K562 (cell line): ENCODE measurements around the gene SCYGR8. TPM values are rescaled to one million over a fixed set of nuclear protein-coding genes. Genes with fewer than 3 reads are reported as not detected.

Experiments
- ATAC-seq: fragments of 200-7000 bp; cut with Tn5 transposase; 3 replicates; pipeline ENCODE4 v1.9.1; 2020; ENCODE audit warnings: moderate library complexity
- BruUV-seq: library from RNA; stranded (reverse); fragments of 400-500 nt; replicated peaks from 2 replicates; lab custom pipeline; 2021; lab: Mats Ljungman, UMichigan
- CTCF ChIA-PET: fragments of 300-600 bp; formaldehyde crosslinking; extraction: SDS; loops from one replicate; lab custom pipeline; 2021; ENCODE audit warnings: low intra/inter-chr PET ratio; lab: Yijun Ruan, JAX
- POLR2A ChIA-PET: fragments of 300-600, 350-650 bp; sonication (Branson Sonifier 250); formaldehyde crosslinking; extraction: SDS; loops from one replicate; lab custom pipeline; 2021; ENCODE audit warnings: antibody characterized with exemption, inconsistent platforms; lab: Yijun Ruan, JAX
- DNase-seq, 4 experiments: peaks; one replicate each; pipeline versions ENCODE4 v3.0.0 to v3.0.0-alpha.2; 2011 to 2018; ENCODE audit warnings: low spot score in 3 of 4, mixed read lengths in 3 of 4; ENCODE audit errors: extremely low read depth in 1 of 4
- FAIRE-seq: peaks from 2 replicates; lab custom pipeline; 2011; peaks lifted over from hg19 to GRCh38; lab: Jason Lieb, UNC
- H2AFZ ChIP-seq: 2 replicates; pipeline ENCODE4 v1.6.0; 2011; ENCODE audit warnings: low read depth, low read length, control low read depth, inconsistent platforms
- H3K27ac ChIP-seq: fragments of 200-600 bp; 3 replicates; pipeline ENCODE4 v1.8.0; 2011; ENCODE audit warnings: low read depth, mild to moderate bottlenecking, control low read depth, inconsistent platforms, low read length, moderate library complexity, mixed read lengths; ENCODE audit errors: extremely low read depth
- H3K27me3 ChIP-seq, 2 experiments: fragments of 300-600 bp in 1 of 2; 2 replicates in 1 of 2; 3 replicates in 1 of 2; pipeline versions ENCODE4 v1.6.0 to v1.8.0; 2011; ENCODE audit warnings: inconsistent platforms in 2 of 2, low read length in 2 of 2, mild to moderate bottlenecking in 1 of 2, mixed read lengths in 1 of 2, moderate library complexity in 1 of 2; ENCODE audit not compliant: control insufficient read depth in 2 of 2, insufficient read depth in 2 of 2
- H3K36me3 ChIP-seq: fragments of 300-600 bp; 3 replicates; pipeline ENCODE4 v1.8.0; 2011; ENCODE audit warnings: mild to moderate bottlenecking, low read length, inconsistent platforms; ENCODE audit not compliant: control insufficient read depth, insufficient read depth
- H3K4me1 ChIP-seq, 2 experiments: fragments of 200-600 bp in 1 of 2; replicated peaks in 1 of 2; 2 replicates in 1 of 2; 3 replicates in 1 of 2; pipeline versions ENCODE4 v1.5.1 to v1.8.0; 2011; ENCODE audit warnings: inconsistent platforms in 2 of 2, low read length in 2 of 2, mild to moderate bottlenecking in 1 of 2, mixed read lengths in 1 of 2, moderate library complexity in 1 of 2; ENCODE audit not compliant: control insufficient read depth in 2 of 2, insufficient read depth in 2 of 2
- H3K4me2 ChIP-seq: 2 replicates; pipeline ENCODE4 v1.6.1; 2011; ENCODE audit warnings: low read length, control low read depth, inconsistent platforms, mixed read lengths; ENCODE audit not compliant: insufficient read depth
- H3K4me3 ChIP-seq: fragments of 200-600 bp; sonication (generic), shearing (Covaris generic); 2 replicates; pipeline ENCODE4 v1.5.1; 2016; ENCODE audit warnings: control low read depth, inconsistent platforms
- H3K79me2 ChIP-seq: fragments of 200-600 bp; 3 replicates; pipeline ENCODE4 v1.8.0; 2011; ENCODE audit warnings: low read length, inconsistent platforms; ENCODE audit not compliant: control insufficient read depth, insufficient read depth
- H3K9ac ChIP-seq, 2 experiments: 2 replicates each; pipeline versions ENCODE4 v1.6.0 to v1.6.1; 2011; ENCODE audit warnings: low read depth in 2 of 2, low read length in 2 of 2, control low read depth in 1 of 2, inconsistent platforms in 1 of 2, mild to moderate bottlenecking in 1 of 2, mixed read lengths in 1 of 2; ENCODE audit not compliant: insufficient read depth in 1 of 2
- H3K9me1 ChIP-seq: one replicate; pipeline ENCODE4 v1.6.0; 2011; ENCODE audit warnings: inconsistent platforms, mild to moderate bottlenecking, low read length, moderate library complexity; ENCODE audit not compliant: control insufficient read depth, insufficient read depth
- H3K9me3 ChIP-seq: replicated peaks from 2 replicates; pipeline ENCODE4 v1.5.1; 2011; ENCODE audit warnings: low read depth, low read length, inconsistent platforms; ENCODE audit not compliant: control insufficient read depth, insufficient read depth
- H4K20me1 ChIP-seq: replicated peaks from 2 replicates; pipeline ENCODE4 v1.6.1; 2011; ENCODE audit warnings: low read length, inconsistent platforms, mixed read lengths; ENCODE audit not compliant: control insufficient read depth, insufficient read depth
- CTBP1 ChIP-seq: fragments of 450-650 bp; IDR thresholded peaks from 2 replicates; pipeline ENCODE4 v1.6.1; 2016; ENCODE audit warnings: borderline replicate concordance
- E2F8 ChIP-seq: fragments of 450-650 bp; IDR thresholded peaks from 2 replicates; pipeline ENCODE4 v1.7.1; 2018; ENCODE audit warnings: mild to moderate bottlenecking, low read depth; ENCODE audit not compliant: partially characterized antibody
- HEY1 ChIP-seq: fragments of 250-450 bp; sonication (Bioruptor Pico); IDR thresholded peaks from 2 replicates; pipeline ENCODE4 v1.5.0; 2020; ENCODE audit warnings: mild to moderate bottlenecking, moderate library complexity, borderline replicate concordance
- MECOM ChIP-seq: fragments of 250-450 bp; sonication (Bioruptor Pico); IDR thresholded peaks from 2 replicates; pipeline ENCODE4 v1.8.0; 2022; ENCODE audit warnings: inconsistent platforms
- NCOA4 ChIP-seq: fragments of 450-650 bp; IDR thresholded peaks from 2 replicates; pipeline ENCODE4 v1.6.1; 2018; ENCODE audit warnings: mild to moderate bottlenecking; ENCODE audit not compliant: partially characterized antibody
- PRPF4 ChIP-seq: fragments of 200-400 bp; formaldehyde crosslinking; IDR thresholded peaks from one replicate; pipeline ENCODE4 v1.6.1; 2017; ENCODE audit warnings: low read length, low read depth, mild to moderate bottlenecking; ENCODE audit not compliant: insufficient read depth, poor library complexity, severe bottlenecking
- RBM22 ChIP-seq: fragments of 200-400 bp; formaldehyde crosslinking; IDR thresholded peaks from 2 replicates; pipeline ENCODE4 v1.6.1; 2018; ENCODE audit warnings: low read length, low read depth; ENCODE audit not compliant: poor library complexity, severe bottlenecking
- ZFX ChIP-seq: sonication (generic); formaldehyde crosslinking; IDR thresholded peaks from 2 replicates; pipeline ENCODE4 v1.8.0; 2022; ENCODE audit warnings: mild to moderate bottlenecking, missing genetic modification reagents, moderate library complexity
- WGBS: fragments of 100-300 bp; shearing (Covaris generic); methylation state at CpG from one replicate; pipeline ENCODE4 v1.1.6; 2016; ENCODE audit warnings: low coverage, mixed read lengths; ENCODE audit not compliant: insufficient coverage; ENCODE audit errors: missing lambda C conversion rate; 5-methylcytosine and 5-hydroxymethylcytosine counted together
- in situ Hi-C: fragments of 300-500 bp; cut with MboI; formaldehyde crosslinking; loops from 4 replicates; pipeline ENCODE4 v1.15.0; 2018; ENCODE audit warnings: inconsistent platforms, mixed read lengths
- intact Hi-C: fragments of 100-400 bp; cut with micrococcal nuclease; formaldehyde crosslinking; loops from 2 replicates; pipeline ENCODE4 v1.14.2; 2022
- polyA plus RNA-seq, 8 experiments: library from polyadenylated mRNA; depleted of rRNA in 4 of 8; stranded (reverse) in 5 of 8; unstranded in 3 of 8; fragments of >200 nt; fragmentation: Nextera tagmentation in 2 of 8; fragmentation: Illumina TruSeq in 1 of 8; extraction: Ambion mirVana in 2 of 8; extraction: Trizol in 1 of 8; gene quantifications; 2 replicates each; pipeline versions ENCODE4 v1.2.1 to v1.2.3, GENCODE V29; 2011 to 2014; ENCODE audit warnings: inconsistent platforms in 1 of 8, missing spikeins in 1 of 8
- total RNA-seq, 7 experiments: library from RNA; depleted of rRNA in 6 of 7; stranded (reverse); fragments of >200 nt in 6 of 7; fragmentation: Illumina TruSeq in 2 of 7; extraction: Trizol in 2 of 7; gene quantifications; 2 replicates each; pipeline versions ENCODE4 v1.2.1 to v1.2.3, GENCODE V29; 2011 to 2021; ENCODE audit warnings: low replicate concordance in 1 of 7
- TF ChIP-seq, protein P1 (sequence below): fragments of 450-650 bp; IDR thresholded peaks from 2 replicates; pipeline ENCODE4 v1.6.1; 2014; ENCODE audit warnings: low read depth, mild to moderate bottlenecking, moderate library complexity, borderline replicate concordance
- TF ChIP-seq, protein P2 (sequence below): sonication (generic); formaldehyde crosslinking; IDR thresholded peaks from 2 replicates; pipeline ENCODE4 v1.8.0; 2022; ENCODE audit warnings: mild to moderate bottlenecking, missing genetic modification reagents

The SCYGR8 gene
- total and polyA plus RNA-seq, 9 of the 15 experiments (the other 6 are each of a cell fraction or from before 2014, with no cell fraction given) = not detected

DNA sequence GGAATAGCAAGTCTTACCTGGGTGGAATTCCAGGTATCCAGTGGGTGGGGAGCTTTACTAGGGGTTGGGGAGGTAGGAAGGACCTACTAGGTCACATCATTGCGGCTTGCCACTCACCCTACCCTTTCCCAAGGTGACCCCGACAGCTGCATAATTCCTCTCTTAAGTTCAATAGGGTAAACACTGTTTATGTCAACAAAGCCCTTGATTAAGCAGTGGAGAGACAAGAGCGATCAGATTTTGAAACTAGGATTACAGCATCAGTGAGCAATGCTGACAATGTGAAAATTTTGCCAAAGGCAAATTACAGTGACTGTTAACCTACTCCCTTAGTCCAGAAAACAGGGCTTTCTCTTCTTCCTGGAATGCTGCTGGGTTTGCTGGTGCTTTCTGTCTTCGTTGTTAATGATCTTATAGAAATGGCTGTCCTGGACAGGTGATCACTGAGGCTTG is 42.4 kb upstream of the SCYGR8 start:
- Histone ChIP-seq H3K27me3 (peaks cover 4 to 12% of the 10 kb centered on the region in 2 experiments; a peak in 3 of 5 replicates), H3K4me3 (no peak overlapping the region), H3K27ac (no peak overlapping the region), H3K4me1 (no peaks in the 10 kb centered on the region), H3K9ac (no peak overlapping the region), H3K36me3 (no peaks in the 10 kb centered on the region), H3K9me3 (no peaks in the 10 kb centered on the region), H3K4me2 (no peak overlapping the region), H3K79me2 (no peaks in the 10 kb centered on the region), H4K20me1 (no peaks in the 10 kb centered on the region), H3K9me1 (no peaks in the 10 kb centered on the region), H2AFZ (no peak overlapping the region)
- ATAC-seq = no peak
- CTCF ChIA-PET = no interaction called here
- 0% methylated on average over 4 of the region's 4 CpGs for WGBS
- intact Hi-C loops (no loop called here), in situ Hi-C loops (no loop called here)
- no peak for FAIRE-seq
- no TSS peak for BruUV-seq
- DNase-seq = no peak
- POLR2A ChIA-PET = no interaction called here
- TF ChIP-seq HEY1 (CRISPR knock-in tag) = no peak
- TF ChIP-seq ZFX (CRISPR knock-in tag) = no peak
- TF ChIP-seq, protein P1, sequence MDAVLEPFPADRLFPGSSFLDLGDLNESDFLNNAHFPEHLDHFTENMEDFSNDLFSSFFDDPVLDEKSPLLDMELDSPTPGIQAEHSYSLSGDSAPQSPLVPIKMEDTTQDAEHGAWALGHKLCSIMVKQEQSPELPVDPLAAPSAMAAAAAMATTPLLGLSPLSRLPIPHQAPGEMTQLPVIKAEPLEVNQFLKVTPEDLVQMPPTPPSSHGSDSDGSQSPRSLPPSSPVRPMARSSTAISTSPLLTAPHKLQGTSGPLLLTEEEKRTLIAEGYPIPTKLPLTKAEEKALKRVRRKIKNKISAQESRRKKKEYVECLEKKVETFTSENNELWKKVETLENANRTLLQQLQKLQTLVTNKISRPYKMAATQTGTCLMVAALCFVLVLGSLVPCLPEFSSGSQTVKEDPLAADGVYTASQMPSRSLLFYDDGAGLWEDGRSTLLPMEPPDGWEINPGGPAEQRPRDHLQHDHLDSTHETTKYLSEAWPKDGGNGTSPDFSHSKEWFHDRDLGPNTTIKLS = no peak
- no peak for TF ChIP-seq E2F8
- no peak for TF ChIP-seq CTBP1
- no peak for TF ChIP-seq RBM22
- TF ChIP-seq PRPF4 = no peak
- no peak for TF ChIP-seq NCOA4
- TF ChIP-seq, protein P2, sequence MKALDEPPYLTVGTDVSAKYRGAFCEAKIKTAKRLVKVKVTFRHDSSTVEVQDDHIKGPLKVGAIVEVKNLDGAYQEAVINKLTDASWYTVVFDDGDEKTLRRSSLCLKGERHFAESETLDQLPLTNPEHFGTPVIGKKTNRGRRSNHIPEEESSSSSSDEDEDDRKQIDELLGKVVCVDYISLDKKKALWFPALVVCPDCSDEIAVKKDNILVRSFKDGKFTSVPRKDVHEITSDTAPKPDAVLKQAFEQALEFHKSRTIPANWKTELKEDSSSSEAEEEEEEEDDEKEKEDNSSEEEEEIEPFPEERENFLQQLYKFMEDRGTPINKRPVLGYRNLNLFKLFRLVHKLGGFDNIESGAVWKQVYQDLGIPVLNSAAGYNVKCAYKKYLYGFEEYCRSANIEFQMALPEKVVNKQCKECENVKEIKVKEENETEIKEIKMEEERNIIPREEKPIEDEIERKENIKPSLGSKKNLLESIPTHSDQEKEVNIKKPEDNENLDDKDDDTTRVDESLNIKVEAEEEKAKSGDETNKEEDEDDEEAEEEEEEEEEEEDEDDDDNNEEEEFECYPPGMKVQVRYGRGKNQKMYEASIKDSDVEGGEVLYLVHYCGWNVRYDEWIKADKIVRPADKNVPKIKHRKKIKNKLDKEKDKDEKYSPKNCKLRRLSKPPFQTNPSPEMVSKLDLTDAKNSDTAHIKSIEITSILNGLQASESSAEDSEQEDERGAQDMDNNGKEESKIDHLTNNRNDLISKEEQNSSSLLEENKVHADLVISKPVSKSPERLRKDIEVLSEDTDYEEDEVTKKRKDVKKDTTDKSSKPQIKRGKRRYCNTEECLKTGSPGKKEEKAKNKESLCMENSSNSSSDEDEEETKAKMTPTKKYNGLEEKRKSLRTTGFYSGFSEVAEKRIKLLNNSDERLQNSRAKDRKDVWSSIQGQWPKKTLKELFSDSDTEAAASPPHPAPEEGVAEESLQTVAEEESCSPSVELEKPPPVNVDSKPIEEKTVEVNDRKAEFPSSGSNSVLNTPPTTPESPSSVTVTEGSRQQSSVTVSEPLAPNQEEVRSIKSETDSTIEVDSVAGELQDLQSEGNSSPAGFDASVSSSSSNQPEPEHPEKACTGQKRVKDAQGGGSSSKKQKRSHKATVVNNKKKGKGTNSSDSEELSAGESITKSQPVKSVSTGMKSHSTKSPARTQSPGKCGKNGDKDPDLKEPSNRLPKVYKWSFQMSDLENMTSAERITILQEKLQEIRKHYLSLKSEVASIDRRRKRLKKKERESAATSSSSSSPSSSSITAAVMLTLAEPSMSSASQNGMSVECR (CRISPR knock-in tag) = no peak
- no peak for TF ChIP-seq MECOM (CRISPR knock-in tag)
- TF ChIP-seq, all 486 proteins: peak for 0
